GM18505 (cell line): ENCODE data around the gene TUT1.
A peak's percentile ranks its signal among the peaks of the same experiment; 100 is the strongest.
"Not testable (repeated sequence)": the region's sequence is repeated elsewhere in the genome, so short reads cannot be mapped to it uniquely, and the experiment has no call there.

Experiments used
- ATAC-seq: cut with Tn5 transposase; IDR thresholded peaks from one replicate; pipeline ENCODE4 v1.9.1; 2021; ENCODE audit not compliant: unreplicated experiment
- POLR2A ChIP-seq: IDR thresholded peaks from 4 replicates; pipeline ENCODE4 v1.6.1; 2011; ENCODE audit warnings: borderline replicate concordance; ENCODE audit not compliant: insufficient read depth, insufficient read length; ENCODE audit errors: extremely low read depth

The TUT1 gene

DNA sequence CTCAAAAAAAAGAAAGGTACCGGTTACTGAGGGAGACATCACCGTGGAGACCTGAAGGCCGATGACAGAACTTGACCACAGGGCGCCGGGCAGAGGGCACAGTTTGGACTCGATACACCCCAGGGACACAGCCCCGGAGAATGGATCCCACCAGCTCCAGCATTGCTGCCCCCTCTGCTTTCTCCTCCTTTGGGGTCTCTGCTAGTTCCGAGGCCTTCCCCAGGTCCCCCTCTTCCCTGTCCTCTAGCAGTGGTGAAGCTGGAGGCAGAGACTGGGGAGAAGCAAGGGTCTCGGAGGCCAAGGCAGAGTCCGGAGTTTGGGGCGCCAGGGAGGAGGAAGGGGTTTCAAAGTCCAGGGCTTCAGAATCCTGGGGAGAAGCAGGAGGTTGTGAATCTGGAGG lies 12.8 kb downstream of the TUT1 start:
- ATAC-seq, result no peak
- TF ChIP-seq POLR2A, result no peak

DNA sequence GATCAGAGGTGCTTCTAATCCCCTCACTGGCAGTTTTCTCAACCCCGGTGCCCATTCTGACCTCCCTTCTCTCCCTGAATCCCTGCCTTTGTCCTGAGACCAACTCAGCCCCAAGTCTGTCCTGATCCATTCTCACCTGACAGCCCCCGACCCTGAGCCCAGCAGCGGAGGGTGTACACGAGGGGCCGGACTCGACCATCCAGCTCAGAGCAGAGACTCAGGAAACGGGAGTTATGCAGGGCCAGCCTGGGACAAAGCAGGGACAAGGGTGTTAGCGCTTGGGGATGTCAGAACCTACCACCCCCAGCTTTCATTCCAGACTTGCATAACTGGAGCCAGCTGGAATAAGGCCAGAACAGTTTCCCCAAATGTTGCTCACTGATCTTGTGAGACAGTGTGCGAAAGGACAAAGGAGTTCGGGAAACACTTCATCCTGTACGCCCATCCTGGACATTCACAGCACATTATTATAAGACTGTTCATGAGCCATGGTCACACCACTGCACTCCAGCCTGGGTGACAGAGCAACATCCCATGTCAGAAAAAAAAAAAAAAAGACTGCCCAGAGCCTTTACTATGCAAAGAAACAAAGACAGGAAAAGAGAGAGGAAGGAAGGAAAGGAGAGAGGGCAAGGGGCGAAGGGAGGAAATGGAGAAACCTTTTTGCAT lies 14.1 kb downstream of the TUT1 start:
- no peak for ATAC-seq
- TF ChIP-seq POLR2A, result no peak

DNA sequence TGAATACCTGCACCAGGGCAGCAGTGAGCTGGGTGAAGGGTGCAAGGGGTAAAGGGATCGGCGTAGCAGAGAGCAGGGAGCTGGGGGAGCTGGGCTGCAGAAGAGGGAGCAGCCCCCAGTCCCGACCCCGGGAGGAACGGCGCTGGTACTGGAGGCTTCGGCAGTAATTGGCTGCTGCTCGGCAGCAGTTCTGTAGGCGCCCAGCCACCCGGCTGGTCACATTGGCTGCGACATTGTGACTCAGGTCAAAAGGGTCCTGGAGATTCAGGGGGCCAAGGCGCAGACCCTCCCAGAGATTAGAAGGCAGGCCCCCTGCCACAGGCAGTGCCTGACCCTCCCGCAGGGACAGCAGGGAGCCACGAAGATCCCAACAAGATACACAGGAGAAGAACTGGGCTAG lies 15.5 kb downstream of the TUT1 start:
- no peak for ATAC-seq
- no peak for TF ChIP-seq POLR2A

DNA sequence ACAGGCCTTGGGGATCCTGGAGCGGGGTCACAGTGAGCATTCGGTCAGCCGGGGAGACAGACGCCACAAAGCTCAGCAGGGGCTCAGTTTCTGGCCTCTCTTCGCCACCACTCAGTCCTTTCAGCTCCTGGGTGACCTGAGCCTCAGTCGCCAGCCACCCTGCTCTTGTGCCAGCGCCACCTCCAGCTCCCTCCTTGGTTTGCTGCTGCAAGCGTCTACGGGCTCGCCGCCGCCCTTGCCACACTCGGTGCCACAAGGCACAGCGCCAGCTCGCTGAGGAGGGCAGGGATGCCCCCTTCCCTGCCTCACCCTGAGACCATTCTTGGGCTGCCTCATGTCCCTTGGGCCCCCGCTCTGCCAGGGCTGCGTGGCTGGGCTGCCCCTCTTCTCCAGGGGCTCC lies 16.2 kb downstream of the TUT1 start:
- TF ChIP-seq POLR2A, result no peak
- ATAC-seq, result no peak

DNA sequence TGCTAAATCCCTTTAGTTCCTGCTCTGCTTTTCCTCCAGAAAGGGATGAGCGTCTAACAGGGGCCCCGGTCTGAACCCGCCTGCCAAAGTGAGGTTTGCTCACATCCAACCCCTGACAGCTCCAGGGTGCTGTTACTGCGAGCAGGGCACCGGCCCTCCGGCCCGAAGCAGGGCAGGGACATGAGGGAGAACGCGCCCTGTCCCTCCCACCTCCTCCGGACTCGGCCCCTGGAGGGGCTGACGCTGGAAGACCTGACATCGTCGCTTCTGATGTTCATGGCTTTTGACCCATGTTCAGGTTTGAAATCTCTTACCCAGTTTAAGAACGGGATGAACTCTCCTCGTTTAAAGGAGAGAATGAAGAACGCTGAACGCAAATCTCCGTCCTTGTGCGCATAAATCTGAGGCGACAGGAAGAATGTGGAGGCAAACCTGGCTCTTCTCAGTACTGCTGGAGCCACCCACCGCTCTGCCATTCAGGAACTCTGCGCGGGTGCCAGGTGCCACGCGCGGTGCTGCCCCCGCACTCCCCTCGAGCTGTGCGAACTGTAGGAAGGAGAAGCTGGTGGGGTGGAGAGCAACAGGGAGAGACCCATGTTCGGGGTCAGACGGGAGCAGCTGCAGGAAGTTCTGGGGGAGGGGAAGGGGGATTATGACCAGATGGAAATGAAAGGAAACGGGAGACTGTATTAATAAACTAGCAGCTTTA lies 16.8 kb downstream of the TUT1 start:
- ATAC-seq, result no peak
- TF ChIP-seq POLR2A, result no peak

DNA sequence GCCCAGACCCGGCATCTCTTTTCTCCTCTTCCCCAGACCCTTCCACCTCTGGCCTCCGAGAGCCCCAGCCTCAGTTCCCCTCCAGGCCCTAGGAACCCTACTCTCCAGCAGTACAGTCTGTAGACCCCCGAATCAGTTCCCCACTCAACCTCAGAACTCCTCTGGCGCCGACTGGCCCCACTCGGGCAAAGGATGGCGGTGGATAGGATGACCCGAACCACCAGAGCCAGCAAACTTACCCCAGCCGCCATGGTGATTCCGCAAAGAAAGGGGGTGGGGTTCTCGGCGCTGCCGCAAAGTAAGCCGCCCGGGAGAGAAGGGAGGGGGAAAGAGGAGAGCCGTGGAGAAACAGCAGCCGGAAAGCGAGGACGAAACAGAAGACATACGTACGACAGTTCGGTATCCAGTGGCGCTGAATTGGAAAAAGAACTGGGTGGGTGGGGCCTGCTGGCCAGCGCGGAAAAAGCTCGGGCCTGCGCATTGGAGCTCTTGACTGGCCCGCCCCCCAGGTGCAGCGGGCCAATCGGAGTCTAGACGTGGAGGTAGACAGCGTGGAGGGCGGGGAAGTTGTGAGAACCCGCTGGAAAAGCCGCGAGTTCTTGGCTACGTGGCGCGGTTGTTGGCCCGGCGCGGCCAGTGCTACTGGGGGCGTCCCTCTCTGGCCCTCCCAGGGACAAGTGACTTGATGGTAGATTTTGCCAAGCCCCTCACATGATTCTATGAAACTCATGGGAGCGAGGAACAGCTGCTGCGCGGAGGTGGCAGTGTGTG lies 17.5 kb downstream of the TUT1 start, which contains the start of gene EEF1G:
Gene EEF1G (minus strand): TSS at position 300 of the 771 bp plus-strand sequence. CDS start 49 bp downstream, at position 251.
- peak; percentile 88 for TF ChIP-seq POLR2A
- ATAC-seq, result peak; percentile 89

DNA sequence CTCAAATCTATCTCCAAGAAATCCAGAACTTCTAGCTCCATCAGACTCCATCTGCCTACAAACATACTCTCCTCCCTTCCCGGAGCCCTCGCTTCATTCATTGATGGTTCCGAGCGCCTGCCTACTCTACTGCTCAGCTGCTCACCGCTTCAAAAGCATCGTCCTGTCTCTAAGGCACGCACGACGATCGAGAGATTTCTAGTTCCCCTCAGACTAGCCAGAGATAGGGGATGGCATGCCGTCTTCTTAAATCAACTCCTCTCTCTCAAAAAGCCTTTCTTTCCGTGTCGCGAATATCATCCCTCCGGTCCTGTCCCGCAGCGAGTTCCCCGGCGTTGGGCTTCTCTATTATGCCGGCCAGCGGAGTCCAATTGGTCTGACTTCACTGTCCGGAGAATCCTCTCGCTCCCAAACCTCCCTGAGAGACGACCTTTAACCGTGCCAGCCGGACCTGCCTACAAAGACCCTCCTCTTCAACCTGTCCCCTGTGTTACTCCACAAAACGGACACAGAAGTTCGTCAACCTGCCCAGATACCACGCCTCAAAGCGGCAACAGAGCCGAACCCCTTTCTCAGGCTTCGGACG lies 18.2 kb downstream of the TUT1 start:
- ATAC-seq, result no peak
- TF ChIP-seq POLR2A, result no peak

DNA sequence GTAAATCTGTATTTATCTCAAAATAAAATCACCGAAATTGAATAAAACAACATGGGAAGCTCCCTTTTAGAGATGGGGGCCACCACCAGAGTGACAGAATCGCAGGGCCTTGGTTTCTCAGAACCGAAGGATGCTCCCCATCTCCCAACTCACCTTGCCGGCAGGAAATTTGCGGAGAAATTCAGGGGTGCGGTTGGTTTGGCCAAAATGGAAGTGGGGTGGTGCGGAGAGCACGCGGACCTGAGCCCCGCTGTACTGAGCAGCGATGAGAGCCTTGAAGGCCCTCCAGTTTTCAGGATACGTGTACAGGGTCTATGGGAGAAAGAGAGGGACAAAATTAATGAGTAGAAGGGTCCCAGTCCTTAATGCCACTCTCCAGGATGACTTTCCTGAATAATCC lies 18.9 kb downstream of the TUT1 start:
- no peak for ATAC-seq
- no peak for TF ChIP-seq POLR2A

DNA sequence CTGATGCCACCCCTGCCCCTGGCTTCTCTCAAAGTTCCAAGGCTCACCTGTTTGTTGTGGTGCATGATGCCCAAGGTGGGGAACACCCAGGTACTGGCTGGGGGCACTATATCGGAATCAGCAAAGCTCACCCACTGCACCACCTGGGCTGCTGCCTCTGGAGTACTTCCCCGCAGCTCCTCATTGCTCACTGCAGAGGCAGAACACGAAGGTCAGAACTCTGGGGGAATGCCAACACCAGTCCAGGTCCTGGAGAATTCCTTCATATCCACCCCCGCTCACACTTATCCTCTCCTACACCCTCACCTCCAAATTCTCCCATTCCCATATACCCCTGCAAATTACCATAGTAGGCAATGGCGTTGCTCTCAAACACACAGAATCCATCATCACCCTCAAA lies 19.8 kb downstream of the TUT1 start:
- ATAC-seq, result not testable (repeated sequence)

DNA sequence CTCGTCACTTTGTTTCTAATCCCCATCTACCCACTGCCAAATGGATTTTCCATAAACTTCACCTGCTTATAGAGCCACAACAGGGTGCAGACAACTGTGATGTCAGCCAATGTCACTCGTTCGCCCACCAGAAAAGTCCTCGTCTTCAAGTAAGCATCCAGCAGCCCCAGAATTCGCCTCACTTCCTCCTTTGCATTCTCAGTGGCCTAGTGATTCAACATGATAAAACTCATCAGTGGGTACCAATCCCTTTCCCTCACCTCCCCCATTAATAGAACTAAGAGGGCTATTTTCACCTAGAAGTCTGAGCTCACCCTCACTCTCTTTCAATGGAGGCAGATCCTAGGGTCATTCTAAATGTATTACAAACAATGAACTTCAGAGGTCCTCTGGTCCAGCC lies 20.4 kb downstream of the TUT1 start:
- not testable (repeated sequence) for ATAC-seq

DNA sequence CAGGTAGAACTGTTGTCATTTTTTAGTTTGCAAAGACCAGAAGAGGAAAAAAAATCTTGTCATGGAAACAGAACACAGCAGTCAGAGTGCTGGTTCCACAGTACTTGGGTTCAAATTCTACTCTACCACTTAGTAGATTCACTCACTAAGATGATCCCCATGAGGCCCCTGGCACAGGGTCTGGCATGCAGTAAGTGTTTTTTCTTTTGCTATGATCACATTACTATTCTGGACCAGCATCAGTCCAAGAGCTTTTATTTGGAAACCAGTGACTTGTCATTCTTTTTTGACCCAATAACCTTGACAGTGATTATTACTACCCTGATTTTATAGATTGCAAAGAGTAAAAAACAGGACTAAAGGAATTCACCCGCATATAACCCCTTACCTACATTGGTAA lies 21.7 kb downstream of the TUT1 start:
- ATAC-seq, result no peak
- TF ChIP-seq POLR2A, result no peak

DNA sequence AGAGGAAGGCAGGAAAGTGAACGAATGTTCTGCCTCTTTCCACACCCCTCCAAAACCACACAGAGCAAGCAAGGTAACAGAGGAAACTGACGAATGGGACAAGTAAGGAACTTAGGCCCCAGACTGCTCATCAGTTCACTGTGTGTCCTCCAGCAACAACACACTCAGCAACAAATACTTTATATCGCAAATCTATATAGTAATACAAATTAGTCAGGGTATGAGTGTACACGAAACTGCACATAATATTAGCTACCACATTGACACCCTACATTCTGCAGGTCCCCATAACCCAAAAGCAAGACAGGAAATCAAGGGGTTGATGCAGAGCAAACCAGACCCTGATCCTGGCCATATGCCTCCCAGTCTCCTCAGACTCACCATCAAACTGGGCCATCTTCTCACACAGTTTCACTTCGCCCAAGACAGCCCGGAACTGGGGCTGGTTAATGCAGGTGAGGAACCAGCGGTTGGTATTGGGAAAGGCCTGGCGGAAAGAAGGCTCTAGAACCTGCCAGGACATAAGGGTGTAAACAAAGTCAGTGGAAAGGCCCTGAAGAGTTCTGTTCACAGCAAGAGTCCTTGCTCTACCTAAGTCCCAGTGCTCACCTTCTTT lies 24.2 kb downstream of the TUT1 start:
- no peak for ATAC-seq
- TF ChIP-seq POLR2A, result no peak

DNA sequence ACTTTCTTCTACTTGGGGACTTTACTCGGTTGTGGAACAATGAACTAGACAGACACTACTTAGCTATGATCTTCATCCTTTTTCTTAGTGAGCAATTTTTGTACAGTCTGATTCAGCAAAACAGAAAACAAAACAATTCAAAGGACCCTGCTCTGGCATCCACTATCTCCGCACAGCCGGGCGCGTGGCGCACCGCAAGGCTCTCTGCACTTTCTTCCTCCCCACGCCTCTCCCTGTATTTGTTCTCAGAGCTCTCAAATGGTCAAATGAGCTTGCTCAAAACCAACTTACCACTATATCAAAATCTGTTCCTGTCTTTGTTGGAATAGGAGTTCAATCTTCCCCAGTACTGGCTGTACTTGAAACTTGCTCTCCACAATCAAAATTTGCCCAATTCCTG lies 25.1 kb downstream of the TUT1 start:
- no peak for TF ChIP-seq POLR2A
- no peak for ATAC-seq

DNA sequence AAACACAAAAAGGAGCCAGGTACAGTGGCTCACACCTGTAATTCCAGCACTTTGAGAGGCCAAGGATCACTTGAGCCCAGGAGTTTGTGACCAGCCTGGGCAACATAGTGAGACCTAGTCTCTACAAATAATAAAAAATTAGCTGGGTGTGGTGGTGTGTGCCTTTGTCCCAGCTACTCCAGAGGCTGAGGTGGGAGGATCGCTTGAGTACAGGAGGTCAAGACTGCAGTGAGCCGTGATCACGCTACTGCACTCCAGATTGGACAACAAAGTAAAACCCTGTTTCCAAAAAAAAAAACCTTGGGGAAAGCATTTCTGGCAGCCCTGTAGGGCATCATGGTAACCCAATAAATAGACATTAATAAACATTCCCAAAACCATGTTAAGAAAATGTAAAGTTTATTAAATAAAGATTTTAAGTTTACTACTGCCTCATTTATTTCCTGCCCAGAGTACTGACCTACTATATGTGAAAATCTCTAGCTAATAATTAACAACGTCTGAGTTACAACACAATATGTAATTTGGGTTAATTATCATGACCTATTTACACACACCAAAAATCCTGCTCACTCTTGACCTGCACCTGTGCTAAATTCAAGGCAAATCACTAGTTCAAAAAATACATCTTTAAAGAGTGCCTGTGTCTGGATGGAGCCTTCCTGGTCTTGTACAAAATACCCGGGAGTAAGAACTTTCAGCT lies 26.1 kb downstream of the TUT1 start:
- no peak for ATAC-seq
- no peak for TF ChIP-seq POLR2A

DNA sequence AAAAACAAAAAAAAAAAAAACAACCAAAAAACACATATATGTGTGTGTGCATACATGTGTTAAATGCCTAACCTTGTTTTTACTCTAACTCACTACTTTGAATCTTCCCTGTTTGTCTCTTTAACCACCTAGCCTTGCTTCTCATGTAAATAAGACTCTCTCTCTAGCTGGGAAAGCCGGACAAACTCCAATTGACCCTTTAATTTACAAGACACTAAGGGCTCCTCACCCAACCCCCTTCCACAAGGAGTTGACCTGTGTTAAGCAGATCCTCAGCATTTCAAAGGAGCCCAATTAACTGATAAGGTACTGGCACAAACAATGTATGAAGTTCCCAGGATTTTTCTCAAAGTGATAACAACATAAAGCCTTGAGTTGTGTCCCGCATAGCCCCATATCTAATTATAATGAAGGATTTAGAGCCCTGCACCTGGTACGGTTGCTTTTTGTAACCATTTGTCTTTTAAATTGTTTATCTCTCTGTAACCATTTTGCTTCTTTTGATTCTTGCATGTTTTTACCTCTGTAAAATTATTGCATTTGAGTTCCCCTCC lies 29.6 kb downstream of the TUT1 start:
- ATAC-seq, result not testable (repeated sequence)
